ENCODE data around the gene FAM174C. TPM values are rescaled to one million over a fixed set of nuclear protein-coding genes. Genes with fewer than 3 reads are reported as not detected.

The FAM174C gene
- total and polyA plus RNA-seq, 10 of the 15 experiments (the other 5 are each of a cell fraction or from before 2014, with no cell fraction given): 0.89 to 94.6 (median 43.6) TPM

GRCh38 chr19:1232652-1233072, 42.7 kb upstream of the FAM174C start (continued):
- TF ChIP-seq CHD1 (IDR thresholded peaks at IDR 0.05; ENCODE audit: low read depth, low read length): no peak

- no peak for DNase-seq (ENCODE audit: low read depth, low spot score)
- POLR2A ChIA-PET: no interaction called here
- in situ Hi-C loops (cut with MboI) (no loop called here), intact Hi-C loops (cut with micrococcal nuclease; ENCODE audit: unreplicated experiment) (no loop called here)
- no peak for ATAC-seq
- Histone ChIP-seq H3K36me3 (ENCODE audit: control insufficient read depth in 2 of 2, insufficient read depth in 2 of 2, low read length in 1 of 2) (no peaks in the 10 kb centered on the region), H3K9me3 (replicated peaks; ENCODE audit: control insufficient read depth, insufficient read depth, low read length) (no peaks in the 10 kb centered on the region; the same call in 2 of the 3 replicates), H3K4me1 (ENCODE audit: control insufficient read depth, insufficient read depth, low read length) (no peaks in the 10 kb centered on the region), H3K27ac (ENCODE audit: control insufficient read depth, insufficient read depth) (no peak overlapping the region), H3K9ac (ENCODE audit: control insufficient read depth, insufficient read depth, low read length) (no peak overlapping the region), H3K4me2 (ENCODE audit: control insufficient read depth, insufficient read depth) (no peak overlapping the region), H4K20me1 (ENCODE audit: control insufficient read depth, insufficient read depth) (no peaks in the 10 kb centered on the region), H3K27me3 (replicated peaks in 1 of 2; ENCODE audit: control insufficient read depth in 2 of 2, insufficient read depth in 2 of 2, low read length in 1 of 2) (peaks cover 0 to 6% of the 10 kb centered on the region in 2 experiments; a peak in 2 of 4 replicates), H3K4me3 (no peak overlapping the region), H2AFZ (ENCODE audit: control insufficient read depth, low read depth, low read length) (no peak overlapping the region), H3K79me2 (ENCODE audit: control insufficient read depth, insufficient read depth, low read length) (no peaks in the 10 kb centered on the region)
- no peak for FAIRE-seq
- no TSS peak for BruUV-seq (replicated peaks)
- SMC1A ChIA-PET (ENCODE audit: uncharacterized antibody, unreplicated experiment): no interaction called here
- TF ChIP-seq EZH2 (IDR thresholded peaks at IDR 0.05; ENCODE audit: borderline replicate concordance, control insufficient read depth, low read depth, low read length): no peak
- TF ChIP-seq CUX1 (IDR thresholded peaks at IDR 0.05; ENCODE audit: insufficient replicate concordance, low read depth, low read length): no peak
- no peak for TF ChIP-seq ELK1 (IDR thresholded peaks at IDR 0.05; ENCODE audit: low read depth, low read length)
- no peak for TF ChIP-seq HCFC1 (IDR thresholded peaks at IDR 0.05; ENCODE audit: low read length)
- no peak for TF ChIP-seq SMAD1 (IDR thresholded peaks at IDR 0.05; ENCODE audit: low read depth, partially characterized antibody)
- no peak for TF ChIP-seq SP1 (IDR thresholded peaks at IDR 0.05; ENCODE audit: low read depth, low read length)
- no peak for TF ChIP-seq EED (IDR thresholded peaks at IDR 0.05; ENCODE audit: low read depth)
- no peak for TF ChIP-seq RFX5 (IDR thresholded peaks at IDR 0.05; ENCODE audit: low read depth, low read length)
- TF ChIP-seq HDGF (IDR thresholded peaks at IDR 0.05): no peak
- TF ChIP-seq ZZZ3 (IDR thresholded peaks at IDR 0.05; ENCODE audit: control insufficient read depth, insufficient read length, low read depth): no peak
- TF ChIP-seq BRCA1 (IDR thresholded peaks at IDR 0.05; ENCODE audit: low read depth, low read length): no peak
- TF ChIP-seq TCF7 (IDR thresholded peaks at IDR 0.05; ENCODE audit: borderline replicate concordance): no peak
- no peak for TF ChIP-seq ZNF24 (IDR thresholded peaks at IDR 0.05)
- no peak for TF ChIP-seq CBX5 (IDR thresholded peaks at IDR 0.05; ENCODE audit: low read depth)
- TF ChIP-seq NFXL1 (IDR thresholded peaks at IDR 0.05; ENCODE audit: borderline replicate concordance): no peak
- no peak for TF ChIP-seq ATF7 (IDR thresholded peaks at IDR 0.05; ENCODE audit: low read depth)
- TF ChIP-seq NFYB (IDR thresholded peaks at IDR 0.05; ENCODE audit: insufficient read depth, low read depth, low read length): no peak
- RAD21 ChIA-PET (ENCODE audit: unreplicated experiment): no interaction called here
- WGBS (ENCODE audit: insufficient coverage, insufficient replicate concordance, low lambda C conversion rate, missing lambda C conversion rate): 72% methylated on average over 24 of the region's 24 CpGs
- CTCF ChIA-PET: no interaction called here
Measured at GRCh38 chr19:1233115-1233667, 42.1 kb upstream of the FAM174C start.

Data from GM12878 (cell line).